ENCODE measurements around the gene ASCL5. TPM values are rescaled to one million over a fixed set of nuclear protein-coding genes. Genes with fewer than 3 reads are reported as not detected.

The ASCL5 gene
- total RNA-seq, 6 experiments from 2014 or later = not detected

- intact Hi-C loops (cut with DNase I) = no loop called here
- peaks cover 0 to 21% (median 13%) of the 10 kb centered on the region in 4 donors for H3K36me3 ChIP-seq
- H3K9me3 ChIP-seq = no peaks in the 10 kb centered on the region
- WGBS (ENCODE audit: insufficient coverage, low coverage, low lambda C conversion rate, missing lambda C conversion rate) = 79% methylated on average over 10 of the region's 18 CpGs
- H3K27me3 ChIP-seq = no peaks in the 10 kb centered on the region
- TF ChIP-seq CTCF (IDR thresholded peaks at IDR 0.05) = no peak
- no peak for TF ChIP-seq POLR2A (IDR thresholded peaks at IDR 0.05)
- no peak overlapping the region for H3K4me3 ChIP-seq
- ATAC-seq (no peak), DNase-seq (no peak)
- no peak overlapping the region for H3K27ac ChIP-seq
- H3K4me1 ChIP-seq = no peaks in the 10 kb centered on the region
These were observed 17.0 kb upstream of the ASCL5 start for GRCh38 chr1:201143726-201144635.

GRCh38 chr1:201142849-201143725, 16.1 kb upstream of the ASCL5 start:
- H3K9me3 ChIP-seq = no peaks in the 10 kb centered on the region
- H3K27me3 ChIP-seq = no peaks in the 10 kb centered on the region
- H3K4me1 ChIP-seq = no peaks in the 10 kb centered on the region
- H3K36me3 ChIP-seq = peaks cover 0 to 21% (median 13%) of the 10 kb centered on the region in 4 donors
- TF ChIP-seq CTCF (IDR thresholded peaks at IDR 0.05) (no peak), POLR2A (IDR thresholded peaks at IDR 0.05) (no peak)
- DNase-seq (no peak), ATAC-seq (no peak)
- no peak overlapping the region for H3K4me3 ChIP-seq
- intact Hi-C loops (cut with DNase I) = no loop called here
- WGBS (ENCODE audit: insufficient coverage, low coverage, low lambda C conversion rate, missing lambda C conversion rate) = 93% methylated on average over 6 of the region's 16 CpGs
- H3K27ac ChIP-seq = no peak overlapping the region

GRCh38 chr1:201142011-201142848, 15.2 kb upstream of the ASCL5 start:
- Histone ChIP-seq H3K27ac (no peak overlapping the region), H3K9me3 (no peaks in the 10 kb centered on the region), H3K4me1 (no peaks in the 10 kb centered on the region), H3K36me3 (peaks cover 0 to 21% (median 12%) of the 10 kb centered on the region in 4 donors), H3K4me3 (no peak overlapping the region), H3K27me3 (no peaks in the 10 kb centered on the region)
- no peak for DNase-seq
- WGBS (ENCODE audit: insufficient coverage, low coverage, low lambda C conversion rate, missing lambda C conversion rate) = 91% methylated on average over 11 of the region's 16 CpGs
- ATAC-seq = no peak
- intact Hi-C loops (cut with DNase I) = no loop called here
- TF ChIP-seq CTCF (IDR thresholded peaks at IDR 0.05) (no peak), POLR2A (IDR thresholded peaks at IDR 0.05) (no peak)

GRCh38 chr1:201141418-201141817, 14.4 kb upstream of the ASCL5 start:
- no peak for TF ChIP-seq CTCF (IDR thresholded peaks at IDR 0.05)
- TF ChIP-seq POLR2A (IDR thresholded peaks at IDR 0.05) = no peak
- no peak for ATAC-seq
- intact Hi-C loops (cut with DNase I) = no loop called here
- Histone ChIP-seq H3K4me3 (no peak overlapping the region), H3K27ac (no peak overlapping the region), H3K9me3 (no peaks in the 10 kb centered on the region), H3K4me1 (no peaks in the 10 kb centered on the region), H3K27me3 (no peaks in the 10 kb centered on the region), H3K36me3 (peaks cover 0 to 21% (median 10%) of the 10 kb centered on the region in 4 donors)
- WGBS (ENCODE audit: insufficient coverage, low coverage, low lambda C conversion rate, missing lambda C conversion rate) = 95% methylated on average over 3 of the region's 5 CpGs
- no peak for DNase-seq
